SK-N-SH treated with all-trans-retinoic acid at 6 μM for 48 hours (cell line): ENCODE measurements around the gene DOCK2.

ENCODE experiments used
- ARNTL ChIP-seq: fragments of 450-650 bp; formaldehyde crosslinking; IDR thresholded peaks from 2 replicates; pipeline ENCODE4 v1.5.0; 2020; ENCODE audit warnings: low read depth, mild to moderate bottlenecking, moderate library complexity, borderline replicate concordance
- CSRNP3 ChIP-seq: fragments of 250-450 bp; sonication (Bioruptor Pico); IDR thresholded peaks from 2 replicates; pipeline ENCODE4 v1.5.1; 2021; ENCODE audit warnings: mild to moderate bottlenecking, moderate library complexity
- PATZ1 ChIP-seq: fragments of 250-450 bp; sonication (Bioruptor Pico); IDR thresholded peaks from 2 replicates; pipeline ENCODE4 v1.8.0; 2020; ENCODE audit warnings: mild to moderate bottlenecking, moderate library complexity, borderline replicate concordance
- RARB ChIP-seq: fragments of 250-450 bp; sonication (Bioruptor Pico); IDR thresholded peaks from 2 replicates; pipeline ENCODE4 v1.8.0; 2021; ENCODE audit warnings: mild to moderate bottlenecking, moderate library complexity
- SNAI2 ChIP-seq: fragments of 250-450 bp; sonication (Bioruptor Pico); IDR thresholded peaks from 2 replicates; pipeline ENCODE4 v1.5.0; 2020; ENCODE audit warnings: mild to moderate bottlenecking, moderate library complexity
- TSHZ2 ChIP-seq: fragments of 250-450 bp; sonication (Bioruptor Pico); IDR thresholded peaks from 2 replicates; pipeline ENCODE4 v1.5.0; 2020; ENCODE audit warnings: mild to moderate bottlenecking, moderate library complexity
- ZC3H10 ChIP-seq: fragments of 250-450 bp; sonication (Bioruptor Pico); IDR thresholded peaks from 2 replicates; pipeline ENCODE4 v1.5.1; 2021; ENCODE audit warnings: mild to moderate bottlenecking, moderate library complexity
- ZFP3 ChIP-seq: fragments of 250-450 bp; sonication (Bioruptor Pico); IDR thresholded peaks from 2 replicates; pipeline ENCODE4 v1.5.0; 2020; ENCODE audit warnings: mild to moderate bottlenecking, moderate library complexity
- ZFP30 ChIP-seq: fragments of 450-650 bp; formaldehyde crosslinking; IDR thresholded peaks from 2 replicates; pipeline ENCODE4 v1.5.0; 2022; ENCODE audit warnings: mild to moderate bottlenecking, moderate library complexity
- ZNF565 ChIP-seq: fragments of 450-650 bp; formaldehyde crosslinking; conservative IDR thresholded peaks from 2 replicates; pipeline ENCODE4 v1.5.0; 2020; ENCODE audit warnings: low read depth, mild to moderate bottlenecking, moderate library complexity
- ZNF70 ChIP-seq: fragments of 450-650 bp; formaldehyde crosslinking; IDR thresholded peaks from 2 replicates; pipeline ENCODE4 v1.5.0; 2020; ENCODE audit warnings: mild to moderate bottlenecking, moderate library complexity
- ZNF8 ChIP-seq: fragments of 450-650 bp; formaldehyde crosslinking; IDR thresholded peaks from 2 replicates; pipeline ENCODE4 v1.5.0; 2020; ENCODE audit warnings: mild to moderate bottlenecking, moderate library complexity

- TF ChIP-seq SNAI2 (no peak), ZNF70 (CRISPR knock-in tag) (no peak), ZNF8 (CRISPR knock-in tag) (no peak), ZC3H10 (CRISPR knock-in tag) (no peak), ZNF565 (CRISPR knock-in tag) (no peak), ZFP3 (CRISPR knock-in tag) (no peak), PATZ1 (no peak), RARB (CRISPR knock-in tag) (no peak), CSRNP3 (no peak), TSHZ2 (CRISPR knock-in tag) (no peak), ARNTL (CRISPR knock-in tag) (no peak), ZFP30 (CRISPR knock-in tag) (no peak)
These were observed 438.6 kb downstream of the DOCK2 start for GRCh38 chr5:170075696-170076095.
